SK-N-SH treated with all-trans-retinoic acid at 6 μM for 48 hours (cell line): ENCODE data around the gene USP14.

ENCODE experiments used
- ARNTL ChIP-seq: fragments of 450-650 bp; formaldehyde crosslinking; IDR thresholded peaks from 2 replicates; pipeline ENCODE4 v1.5.0; 2020; ENCODE audit warnings: low read depth, mild to moderate bottlenecking, moderate library complexity, borderline replicate concordance
- CSDC2 ChIP-seq: fragments of 250-450 bp; sonication (Bioruptor Pico); IDR thresholded peaks from 2 replicates; pipeline ENCODE4 v1.5.0; 2020; ENCODE audit warnings: mild to moderate bottlenecking, moderate library complexity
- ESRRG ChIP-seq: fragments of 250-450 bp; sonication (Bioruptor Pico); IDR thresholded peaks from 2 replicates; pipeline ENCODE4 v1.6.1; 2021; ENCODE audit warnings: mild to moderate bottlenecking
- ISL1 ChIP-seq: fragments of 250-450 bp; sonication (Bioruptor Pico); IDR thresholded peaks from 2 replicates; pipeline ENCODE4 v2.1.2; 2022; ENCODE audit warnings: mild to moderate bottlenecking, moderate library complexity
- SNAI2 ChIP-seq: fragments of 250-450 bp; sonication (Bioruptor Pico); IDR thresholded peaks from 2 replicates; pipeline ENCODE4 v1.5.0; 2020; ENCODE audit warnings: mild to moderate bottlenecking, moderate library complexity
- ZC3H10 ChIP-seq: fragments of 250-450 bp; sonication (Bioruptor Pico); IDR thresholded peaks from 2 replicates; pipeline ENCODE4 v1.5.1; 2021; ENCODE audit warnings: mild to moderate bottlenecking, moderate library complexity
- ZFP30 ChIP-seq: fragments of 450-650 bp; formaldehyde crosslinking; IDR thresholded peaks from 2 replicates; pipeline ENCODE4 v1.5.0; 2022; ENCODE audit warnings: mild to moderate bottlenecking, moderate library complexity
- ZNF8 ChIP-seq: fragments of 450-650 bp; formaldehyde crosslinking; IDR thresholded peaks from 2 replicates; pipeline ENCODE4 v1.5.0; 2020; ENCODE audit warnings: mild to moderate bottlenecking, moderate library complexity
- TF ChIP-seq, protein P1 (sequence below): fragments of 250-450 bp; sonication (Bioruptor Pico); IDR thresholded peaks from 2 replicates; pipeline ENCODE4 v1.5.1; 2021; ENCODE audit warnings: mild to moderate bottlenecking, moderate library complexity
- TF ChIP-seq, protein P2 (sequence below): fragments of 250-450 bp; sonication (Bioruptor Pico); IDR thresholded peaks from 2 replicates; pipeline ENCODE4 v1.5.0; 2020; ENCODE audit warnings: mild to moderate bottlenecking, moderate library complexity
- TF ChIP-seq, protein P3 (sequence below): fragments of 250-450 bp; sonication (Bioruptor Pico); IDR thresholded peaks from 2 replicates; pipeline ENCODE4 v1.5.1; 2020; ENCODE audit warnings: low read depth, mild to moderate bottlenecking, moderate library complexity
- TF ChIP-seq, protein P4 (sequence below): fragments of 250-450 bp; sonication (Bioruptor Pico); IDR thresholded peaks from 2 replicates; pipeline ENCODE4 v1.8.0; 2020; ENCODE audit warnings: mild to moderate bottlenecking, moderate library complexity, borderline replicate concordance

DNA sequence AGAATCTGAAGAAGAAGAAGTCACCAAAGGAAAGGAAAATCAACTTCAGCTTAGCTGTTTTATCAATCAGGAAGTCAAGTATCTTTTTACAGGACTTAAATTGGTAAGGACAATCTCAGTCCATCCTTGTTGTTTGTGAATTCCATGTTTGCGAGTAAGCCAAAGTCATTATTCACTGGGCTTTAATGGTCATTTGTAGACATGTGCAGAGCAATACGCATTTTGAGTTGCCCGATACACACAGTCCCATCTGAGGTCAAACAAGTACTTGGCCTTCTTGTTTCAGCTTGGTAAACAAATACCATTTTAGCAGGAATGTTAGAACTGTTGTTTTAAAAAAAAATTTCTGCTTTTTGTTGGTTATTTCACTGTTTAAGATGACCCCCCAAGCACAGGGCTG lies 40.9 kb downstream of the USP14 start:
- no peak for TF ChIP-seq SNAI2
- no peak for TF ChIP-seq ESRRG (CRISPR knock-in tag)
- no peak for TF ChIP-seq ISL1 (CRISPR knock-in tag)
- TF ChIP-seq ZNF8 (CRISPR knock-in tag), result no peak
- TF ChIP-seq, protein P1, sequence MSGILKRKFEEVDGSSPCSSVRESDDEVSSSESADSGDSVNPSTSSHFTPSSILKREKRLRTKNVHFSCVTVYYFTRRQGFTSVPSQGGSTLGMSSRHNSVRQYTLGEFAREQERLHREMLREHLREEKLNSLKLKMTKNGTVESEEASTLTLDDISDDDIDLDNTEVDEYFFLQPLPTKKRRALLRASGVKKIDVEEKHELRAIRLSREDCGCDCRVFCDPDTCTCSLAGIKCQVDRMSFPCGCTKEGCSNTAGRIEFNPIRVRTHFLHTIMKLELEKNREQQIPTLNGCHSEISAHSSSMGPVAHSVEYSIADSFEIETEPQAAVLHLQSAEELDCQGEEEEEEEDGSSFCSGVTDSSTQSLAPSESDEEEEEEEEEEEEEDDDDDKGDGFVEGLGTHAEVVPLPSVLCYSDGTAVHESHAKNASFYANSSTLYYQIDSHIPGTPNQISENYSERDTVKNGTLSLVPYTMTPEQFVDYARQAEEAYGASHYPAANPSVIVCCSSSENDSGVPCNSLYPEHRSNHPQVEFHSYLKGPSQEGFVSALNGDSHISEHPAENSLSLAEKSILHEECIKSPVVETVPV, result no peak
- no peak for TF ChIP-seq CSDC2 (CRISPR knock-in tag)
- TF ChIP-seq, protein P2, sequence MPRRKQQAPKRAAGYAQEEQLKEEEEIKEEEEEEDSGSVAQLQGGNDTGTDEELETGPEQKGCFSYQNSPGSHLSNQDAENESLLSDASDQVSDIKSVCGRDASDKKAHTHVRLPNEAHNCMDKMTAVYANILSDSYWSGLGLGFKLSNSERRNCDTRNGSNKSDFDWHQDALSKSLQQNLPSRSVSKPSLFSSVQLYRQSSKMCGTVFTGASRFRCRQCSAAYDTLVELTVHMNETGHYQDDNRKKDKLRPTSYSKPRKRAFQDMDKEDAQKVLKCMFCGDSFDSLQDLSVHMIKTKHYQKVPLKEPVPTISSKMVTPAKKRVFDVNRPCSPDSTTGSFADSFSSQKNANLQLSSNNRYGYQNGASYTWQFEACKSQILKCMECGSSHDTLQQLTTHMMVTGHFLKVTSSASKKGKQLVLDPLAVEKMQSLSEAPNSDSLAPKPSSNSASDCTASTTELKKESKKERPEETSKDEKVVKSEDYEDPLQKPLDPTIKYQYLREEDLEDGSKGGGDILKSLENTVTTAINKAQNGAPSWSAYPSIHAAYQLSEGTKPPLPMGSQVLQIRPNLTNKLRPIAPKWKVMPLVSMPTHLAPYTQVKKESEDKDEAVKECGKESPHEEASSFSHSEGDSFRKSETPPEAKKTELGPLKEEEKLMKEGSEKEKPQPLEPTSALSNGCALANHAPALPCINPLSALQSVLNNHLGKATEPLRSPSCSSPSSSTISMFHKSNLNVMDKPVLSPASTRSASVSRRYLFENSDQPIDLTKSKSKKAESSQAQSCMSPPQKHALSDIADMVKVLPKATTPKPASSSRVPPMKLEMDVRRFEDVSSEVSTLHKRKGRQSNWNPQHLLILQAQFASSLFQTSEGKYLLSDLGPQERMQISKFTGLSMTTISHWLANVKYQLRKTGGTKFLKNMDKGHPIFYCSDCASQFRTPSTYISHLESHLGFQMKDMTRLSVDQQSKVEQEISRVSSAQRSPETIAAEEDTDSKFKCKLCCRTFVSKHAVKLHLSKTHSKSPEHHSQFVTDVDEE (CRISPR knock-in tag), result no peak
- TF ChIP-seq, protein P3, sequence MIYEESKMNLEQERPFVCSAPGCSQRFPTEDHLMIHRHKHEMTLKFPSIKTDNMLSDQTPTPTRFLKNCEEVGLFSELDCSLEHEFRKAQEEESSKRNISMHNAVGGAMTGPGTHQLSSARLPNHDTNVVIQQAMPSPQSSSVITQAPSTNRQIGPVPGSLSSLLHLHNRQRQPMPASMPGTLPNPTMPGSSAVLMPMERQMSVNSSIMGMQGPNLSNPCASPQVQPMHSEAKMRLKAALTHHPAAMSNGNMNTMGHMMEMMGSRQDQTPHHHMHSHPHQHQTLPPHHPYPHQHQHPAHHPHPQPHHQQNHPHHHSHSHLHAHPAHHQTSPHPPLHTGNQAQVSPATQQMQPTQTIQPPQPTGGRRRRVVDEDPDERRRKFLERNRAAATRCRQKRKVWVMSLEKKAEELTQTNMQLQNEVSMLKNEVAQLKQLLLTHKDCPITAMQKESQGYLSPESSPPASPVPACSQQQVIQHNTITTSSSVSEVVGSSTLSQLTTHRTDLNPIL (CRISPR knock-in tag), result no peak
- TF ChIP-seq ZFP30, result no peak
- no peak for TF ChIP-seq ZC3H10
- TF ChIP-seq ARNTL, result no peak
- TF ChIP-seq, protein P4, sequence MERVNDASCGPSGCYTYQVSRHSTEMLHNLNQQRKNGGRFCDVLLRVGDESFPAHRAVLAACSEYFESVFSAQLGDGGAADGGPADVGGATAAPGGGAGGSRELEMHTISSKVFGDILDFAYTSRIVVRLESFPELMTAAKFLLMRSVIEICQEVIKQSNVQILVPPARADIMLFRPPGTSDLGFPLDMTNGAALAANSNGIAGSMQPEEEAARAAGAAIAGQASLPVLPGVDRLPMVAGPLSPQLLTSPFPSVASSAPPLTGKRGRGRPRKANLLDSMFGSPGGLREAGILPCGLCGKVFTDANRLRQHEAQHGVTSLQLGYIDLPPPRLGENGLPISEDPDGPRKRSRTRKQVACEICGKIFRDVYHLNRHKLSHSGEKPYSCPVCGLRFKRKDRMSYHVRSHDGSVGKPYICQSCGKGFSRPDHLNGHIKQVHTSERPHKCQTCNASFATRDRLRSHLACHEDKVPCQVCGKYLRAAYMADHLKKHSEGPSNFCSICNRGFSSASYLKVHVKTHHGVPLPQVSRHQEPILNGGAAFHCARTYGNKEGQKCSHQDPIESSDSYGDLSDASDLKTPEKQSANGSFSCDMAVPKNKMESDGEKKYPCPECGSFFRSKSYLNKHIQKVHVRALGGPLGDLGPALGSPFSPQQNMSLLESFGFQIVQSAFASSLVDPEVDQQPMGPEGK (CRISPR knock-in tag), result no peak
